ENCODE data around the gene MYO15B.

DNA sequence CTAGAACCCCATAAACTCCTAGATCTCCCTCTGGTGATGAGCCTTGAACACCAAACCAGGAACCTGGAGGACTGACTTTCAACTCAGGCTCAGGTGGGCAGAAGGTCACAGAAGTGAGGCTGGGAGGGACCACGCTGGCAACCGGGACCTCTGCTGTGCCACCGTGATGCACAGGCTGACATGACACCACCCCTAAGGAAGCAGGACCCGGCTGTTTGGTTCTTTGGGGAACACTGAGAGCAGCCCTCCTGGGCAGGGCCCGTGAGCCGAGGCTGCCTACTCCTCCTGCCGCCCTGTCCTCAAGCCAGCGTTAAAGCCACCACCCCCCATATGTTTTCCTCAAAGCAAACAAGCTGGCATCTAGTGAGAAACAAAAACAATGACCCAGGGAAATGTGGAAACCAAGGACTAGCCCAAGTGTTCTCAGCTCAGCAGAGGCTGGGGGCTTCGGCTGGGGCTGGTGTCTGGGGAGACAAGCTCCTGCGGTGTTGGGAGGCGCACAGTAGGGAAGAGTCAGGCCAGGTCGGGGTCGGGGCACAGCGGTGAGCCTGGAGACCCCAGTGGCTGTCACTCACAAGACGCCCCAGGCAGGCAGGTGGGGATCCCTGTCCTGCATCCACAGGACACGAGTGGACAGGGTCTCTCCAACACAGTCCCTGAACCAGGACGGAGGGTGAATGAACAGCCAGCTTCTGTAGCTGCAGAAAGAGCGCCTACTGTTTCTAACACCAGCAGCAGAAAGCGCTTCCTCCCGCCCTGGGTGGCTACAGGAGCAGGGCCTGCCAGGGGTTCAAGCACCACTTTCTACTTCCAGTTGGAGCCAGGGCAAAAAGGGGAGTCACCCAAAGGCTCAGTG lies 47.4 kb downstream of the MYO15B start:
- TF ChIP-seq, protein P1, sequence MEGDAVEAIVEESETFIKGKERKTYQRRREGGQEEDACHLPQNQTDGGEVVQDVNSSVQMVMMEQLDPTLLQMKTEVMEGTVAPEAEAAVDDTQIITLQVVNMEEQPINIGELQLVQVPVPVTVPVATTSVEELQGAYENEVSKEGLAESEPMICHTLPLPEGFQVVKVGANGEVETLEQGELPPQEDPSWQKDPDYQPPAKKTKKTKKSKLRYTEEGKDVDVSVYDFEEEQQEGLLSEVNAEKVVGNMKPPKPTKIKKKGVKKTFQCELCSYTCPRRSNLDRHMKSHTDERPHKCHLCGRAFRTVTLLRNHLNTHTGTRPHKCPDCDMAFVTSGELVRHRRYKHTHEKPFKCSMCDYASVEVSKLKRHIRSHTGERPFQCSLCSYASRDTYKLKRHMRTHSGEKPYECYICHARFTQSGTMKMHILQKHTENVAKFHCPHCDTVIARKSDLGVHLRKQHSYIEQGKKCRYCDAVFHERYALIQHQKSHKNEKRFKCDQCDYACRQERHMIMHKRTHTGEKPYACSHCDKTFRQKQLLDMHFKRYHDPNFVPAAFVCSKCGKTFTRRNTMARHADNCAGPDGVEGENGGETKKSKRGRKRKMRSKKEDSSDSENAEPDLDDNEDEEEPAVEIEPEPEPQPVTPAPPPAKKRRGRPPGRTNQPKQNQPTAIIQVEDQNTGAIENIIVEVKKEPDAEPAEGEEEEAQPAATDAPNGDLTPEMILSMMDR (IDR thresholded peaks at IDR 0.05 in 8 of 11, conservative IDR thresholded peaks at IDR 0.05 in 3 of 11): no peak
- TF ChIP-seq POLR2AphosphoS5 (IDR thresholded peaks at IDR 0.05): no peak

All from spleen (tissue), 7 donors.